22Rv1 (cell line): ENCODE results near the gene CHMP2B.

Source experiments
- CTCF ChIP-seq: fragments of 450-650 bp; IDR thresholded peaks from 2 replicates; pipeline ENCODE4 v1.5.1; 2017; ENCODE audit warnings: mild to moderate bottlenecking
- ZFX ChIP-seq: fragments of 450-650 bp; IDR thresholded peaks from 2 replicates; pipeline ENCODE4 v1.6.1; 2017; ENCODE audit warnings: antibody characterized with exemption, borderline replicate concordance

- TF ChIP-seq CTCF (no peak), ZFX (no peak)
Observed at GRCh38 chr3:87288446-87288845, 61.3 kb downstream of the CHMP2B start.
